Left forelimb (tissue), 1 donor: ENCODE measurements around the gene SEMA4D.

Experiments
- DNase-seq: peaks from one replicate; pipeline ENCODE4 v3.0.0-alpha.2; 2018; ENCODE audit warnings: low spot score

SEMA4D gene

DNA sequence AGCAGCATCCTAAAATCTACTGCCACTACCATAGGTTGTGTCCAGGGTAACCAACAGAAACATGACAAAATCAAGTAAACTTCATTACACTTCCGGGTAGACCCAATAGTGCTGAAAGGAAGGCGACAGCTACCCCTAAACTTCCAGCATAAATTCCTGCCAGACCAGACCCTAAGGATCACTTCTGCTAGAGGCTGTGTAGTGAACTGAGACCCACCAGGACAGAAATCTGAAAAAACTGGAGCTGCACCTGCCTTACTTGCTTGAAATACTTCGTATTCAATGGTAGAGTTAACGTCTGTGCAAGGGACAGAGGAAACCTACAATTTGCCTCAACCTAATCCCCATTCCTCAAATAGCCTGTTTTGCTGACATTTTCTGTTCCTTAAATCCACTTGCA is 180.6 kb downstream of the SEMA4D start:
- no peak for DNase-seq

DNA sequence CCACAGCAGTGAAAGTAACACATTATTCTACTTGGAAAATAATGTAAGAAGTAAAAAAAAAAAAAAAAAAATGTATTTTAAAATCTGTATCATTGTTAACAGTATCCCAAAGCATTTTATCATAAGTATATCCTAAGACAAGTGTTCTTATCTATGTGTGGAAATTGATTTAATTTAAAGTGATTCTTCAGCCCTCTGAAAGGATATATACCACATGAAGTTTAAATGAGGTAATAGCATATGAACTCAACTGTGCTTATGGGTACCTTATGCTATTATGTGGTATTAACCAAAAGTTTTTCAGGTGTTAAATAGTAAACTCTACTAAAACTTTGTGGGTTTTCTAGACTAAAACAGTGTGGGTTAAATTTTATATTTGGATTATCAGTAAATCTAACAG is 182.4 kb downstream of the SEMA4D start:
- no peak for DNase-seq

DNA sequence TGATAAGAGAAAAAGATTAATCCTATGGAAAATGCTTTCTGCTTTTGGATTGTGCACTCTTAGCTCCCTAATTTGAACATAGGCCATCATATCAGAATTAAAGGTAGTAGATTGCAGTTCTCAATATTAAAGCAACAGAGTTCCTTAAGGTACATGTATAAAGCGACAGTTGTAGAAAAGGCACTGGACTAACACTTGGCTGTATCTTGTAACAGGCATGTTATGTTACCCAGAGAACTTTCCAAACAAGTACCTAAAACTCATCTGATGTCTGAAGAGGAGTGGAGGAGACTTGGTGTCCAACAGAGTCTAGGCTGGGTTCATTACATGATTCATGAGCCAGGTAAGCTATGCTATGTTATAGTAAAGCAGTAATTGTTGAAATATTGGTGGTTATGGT is 183.0 kb downstream of the SEMA4D start:
- no peak for DNase-seq

DNA sequence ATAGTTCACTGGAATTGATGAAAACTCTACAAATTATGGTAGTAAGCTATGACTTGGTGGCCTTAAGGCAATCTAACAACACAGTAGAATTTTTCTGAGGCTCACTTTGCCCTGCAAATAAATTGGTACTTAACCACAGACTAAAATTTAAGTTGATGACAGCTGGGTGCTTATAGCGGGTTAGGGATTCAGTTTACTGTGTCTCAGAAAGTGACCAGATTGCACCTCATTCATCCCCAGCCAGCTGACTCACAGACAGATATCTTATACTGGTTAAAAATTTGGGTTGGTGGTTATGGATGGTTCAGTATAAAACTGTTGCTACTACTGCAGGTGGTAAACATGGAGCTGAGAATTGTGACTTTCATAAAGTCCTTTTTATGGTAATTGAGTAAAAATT is 184.1 kb downstream of the SEMA4D start:
- no peak for DNase-seq

DNA sequence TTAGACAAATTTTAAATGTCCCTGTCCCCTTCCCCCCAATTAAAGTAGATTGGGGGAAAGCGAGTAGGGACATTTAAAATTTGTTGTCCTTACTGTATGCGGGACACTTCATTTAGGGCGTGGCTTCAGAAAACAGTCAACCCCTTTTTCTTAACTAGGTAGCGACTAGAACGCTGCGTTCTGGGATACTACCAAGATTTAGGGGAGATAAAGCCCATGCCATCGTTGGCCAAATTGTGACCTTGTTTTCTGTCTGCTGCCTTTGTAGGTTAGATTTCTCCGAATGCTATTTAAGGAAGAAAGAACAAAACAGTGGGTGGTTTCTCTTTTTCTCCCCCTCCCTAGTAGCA is 185.7 kb downstream of the SEMA4D start:
- DNase-seq = no peak

DNA sequence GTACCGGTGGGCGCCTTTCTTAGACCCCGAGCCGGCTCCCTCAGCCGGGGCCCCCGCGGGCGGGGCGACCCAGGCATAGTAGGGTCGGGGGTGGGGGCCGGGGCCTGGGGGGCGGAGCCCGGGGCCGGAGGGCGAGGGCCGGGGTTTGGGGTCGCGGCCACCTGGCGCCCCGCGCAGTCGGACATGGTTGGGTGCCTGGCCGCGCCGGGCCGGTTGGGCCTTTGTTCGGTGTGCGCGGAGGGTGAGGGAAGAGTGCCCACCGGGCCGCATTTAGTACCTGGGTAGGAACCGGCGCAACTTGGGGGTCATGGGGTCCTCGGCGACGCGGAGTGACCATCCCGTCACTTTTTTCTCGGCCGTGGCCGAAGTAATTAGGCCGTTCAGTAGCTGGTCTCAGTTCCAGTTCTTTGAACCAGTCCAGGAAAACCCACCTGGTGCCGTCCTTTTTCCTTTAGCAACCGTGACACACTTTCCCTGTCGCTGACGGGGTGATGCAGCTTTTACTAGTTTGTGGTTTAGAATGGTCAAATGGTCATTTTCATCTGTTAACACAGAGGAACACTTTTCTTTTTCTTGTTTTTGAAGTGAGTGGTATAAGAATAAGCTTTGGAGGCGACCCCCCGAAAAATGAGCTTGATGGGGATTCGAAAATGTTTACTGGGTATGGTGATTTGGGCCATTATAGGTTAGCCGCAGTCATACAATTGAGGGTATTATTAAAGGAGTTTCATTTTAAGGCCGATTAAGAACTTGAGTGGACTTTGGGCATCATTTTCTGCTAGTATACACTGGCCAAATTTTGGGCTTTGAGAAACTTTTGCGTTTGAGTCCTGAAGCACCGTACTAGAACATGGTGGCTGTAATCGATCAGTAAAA is 186.3 kb downstream of the SEMA4D start:
- DNase-seq = no peak
